HepG2 (cell line): Measurements from ENCODE around the gene CD79A.

Experiments
- ATF3 ChIP-seq: sonication (generic); formaldehyde crosslinking; IDR thresholded peaks from 2 replicates; pipeline ENCODE4 v1.4.0; 2020; ENCODE audit warnings: missing genetic modification reagents
- ZNF558 ChIP-seq: sonication (generic); formaldehyde crosslinking; IDR thresholded peaks from 2 replicates; pipeline ENCODE4 v1.9.0; 2022; ENCODE audit warnings: mild to moderate bottlenecking, missing genetic modification reagents, borderline replicate concordance

GRCh38 chr19:41877916-41878905, 1.1 kb downstream of the CD79A start:
- no peak for TF ChIP-seq ATF3 (CRISPR knock-in tag)
- TF ChIP-seq ZNF558 (CRISPR knock-in tag): no peak
